HG03060 (cell line): ENCODE data around the gene UAP1L1.
"Not testable (repeated sequence)": the region's sequence is repeated elsewhere in the genome, so short reads cannot be mapped to it uniquely, and the experiment has no call there.

Source experiments
- ATAC-seq: cut with Tn5 transposase; IDR thresholded peaks from one replicate; pipeline ENCODE4 v1.9.1; 2021; ENCODE audit warnings: low read depth, moderate number of reproducible peaks; ENCODE audit not compliant: unreplicated experiment

UAP1L1 gene

GRCh38 chr9:137055385-137056364 is 21.6 kb upstream of the UAP1L1 start:
- no peak for ATAC-seq

GRCh38 chr9:137056739-137057415 is 20.4 kb upstream of the UAP1L1 start:
- ATAC-seq = no peak

- no peak for ATAC-seq
These were observed 19.8 kb upstream of the UAP1L1 start for GRCh38 chr9:137057545-137057944.

- no peak for ATAC-seq
These were observed 18.6 kb upstream of the UAP1L1 start for GRCh38 chr9:137058521-137059234.

DNA sequence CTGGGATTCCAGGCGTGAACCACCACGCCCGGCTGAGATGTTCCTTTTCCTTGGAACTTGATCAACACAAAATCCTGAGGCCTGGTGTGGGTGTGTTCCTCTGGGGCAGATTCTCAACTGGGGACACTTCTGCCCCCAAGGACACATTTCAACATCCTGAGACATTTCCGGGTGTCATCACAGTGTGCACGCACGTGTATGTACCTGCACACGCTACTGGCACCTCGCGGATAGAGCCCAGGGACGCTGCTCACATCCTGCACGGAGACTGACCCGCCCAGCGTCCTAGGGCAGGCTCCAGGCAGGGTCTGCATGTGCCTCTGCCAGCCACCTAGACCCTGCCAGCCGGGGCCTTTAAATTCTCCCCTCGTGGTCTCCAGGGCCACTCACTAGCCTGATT is 14.9 kb upstream of the UAP1L1 start:
- no peak for ATAC-seq

GRCh38 chr9:137062798-137063197 is 14.5 kb upstream of the UAP1L1 start:
- ATAC-seq = not testable (repeated sequence)

DNA sequence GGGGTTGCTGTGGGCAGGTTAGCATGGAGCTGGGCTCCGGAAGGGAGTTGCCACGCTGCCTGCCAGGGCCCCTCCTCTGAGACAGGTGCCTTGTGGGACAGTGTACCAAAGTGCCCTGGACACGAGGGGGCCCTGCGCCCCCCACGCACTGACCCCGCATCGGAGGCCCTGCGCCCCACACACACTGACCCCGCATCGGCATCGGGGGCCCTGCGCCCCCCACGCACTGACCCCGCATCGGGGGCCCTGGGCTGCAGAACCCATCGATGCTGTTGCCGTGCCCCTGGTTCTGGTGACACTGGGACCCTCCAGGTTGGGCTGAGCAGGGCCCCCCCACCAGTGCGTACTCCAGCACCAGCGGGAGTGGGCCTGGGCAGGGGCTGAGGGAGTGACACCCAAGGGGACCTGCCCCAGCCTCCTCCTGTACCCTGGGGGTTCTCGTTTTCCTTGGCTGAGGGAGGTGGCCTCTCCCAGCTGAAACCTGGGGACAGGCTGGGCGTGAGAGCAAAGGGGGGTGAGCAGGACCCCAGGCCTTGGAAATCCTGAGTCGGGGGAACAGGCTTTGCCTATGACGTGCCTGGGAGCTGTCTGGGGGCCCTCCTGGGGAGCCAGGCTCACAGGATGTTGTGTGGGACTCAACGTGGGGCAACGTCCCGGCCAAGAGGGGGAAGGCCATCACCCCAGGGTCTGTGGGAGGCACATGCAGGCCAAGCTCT is 13.8 kb upstream of the UAP1L1 start:
- no peak for ATAC-seq

DNA sequence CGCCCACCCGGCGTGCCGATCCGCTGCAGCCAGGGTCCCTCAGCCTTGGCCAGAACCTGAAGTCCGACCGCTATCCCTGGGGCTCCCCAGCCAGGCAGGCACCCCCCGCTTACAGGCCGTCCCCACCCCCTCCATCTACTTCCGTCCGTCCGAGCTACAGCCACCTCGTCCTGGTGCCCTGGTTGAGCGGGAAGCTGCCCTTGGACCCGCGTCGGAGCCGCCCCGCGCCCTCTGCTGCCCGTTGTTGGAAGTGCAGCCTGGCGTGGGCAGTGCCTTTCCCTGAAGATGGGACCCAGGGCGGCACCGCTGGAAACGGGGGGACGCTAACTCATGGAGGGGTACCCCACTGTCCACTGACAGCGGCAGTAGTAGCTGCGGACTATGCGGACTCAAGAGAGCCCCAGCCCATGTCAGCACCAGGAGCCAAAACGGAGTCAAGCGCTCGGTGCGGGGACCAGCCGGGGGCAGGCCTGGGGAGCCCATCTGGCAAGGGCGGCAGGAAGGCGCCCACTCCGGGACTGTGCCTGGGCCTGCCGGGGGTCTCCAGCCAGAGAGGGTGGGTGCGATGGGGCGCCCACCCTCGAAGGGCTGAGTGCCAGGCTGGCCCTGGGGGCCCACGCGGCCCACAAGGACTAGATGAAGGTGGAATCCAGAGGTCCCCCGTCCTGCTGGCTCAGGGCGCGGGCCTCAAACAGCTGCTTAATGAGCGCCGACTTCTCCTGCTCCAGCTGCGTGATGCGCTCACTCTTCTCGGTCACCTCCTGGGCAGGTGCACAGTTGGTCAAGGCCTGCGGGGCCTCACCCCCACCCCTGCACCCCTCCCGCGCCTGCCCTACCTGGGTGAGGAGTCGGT is 13.1 kb upstream of the UAP1L1 start:
- no peak for ATAC-seq

DNA sequence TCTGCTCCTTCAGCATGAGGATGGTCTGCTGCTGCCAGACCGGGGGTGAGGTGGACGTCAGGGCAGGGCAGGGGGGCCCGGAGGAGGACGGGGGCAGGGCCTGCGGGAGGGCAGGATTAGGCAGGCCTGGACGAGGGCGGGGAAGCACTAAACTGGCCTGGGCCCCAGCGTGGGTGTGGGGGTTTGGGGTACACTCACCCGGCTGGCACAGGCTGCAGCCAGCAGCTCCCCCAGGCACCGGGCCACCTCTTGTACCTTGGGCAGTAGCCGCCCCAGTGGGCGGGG is 12.5 kb upstream of the UAP1L1 start:
- no peak for ATAC-seq

- ATAC-seq = no peak
These were observed 11.9 kb upstream of the UAP1L1 start for GRCh38 chr9:137065336-137065967.

DNA sequence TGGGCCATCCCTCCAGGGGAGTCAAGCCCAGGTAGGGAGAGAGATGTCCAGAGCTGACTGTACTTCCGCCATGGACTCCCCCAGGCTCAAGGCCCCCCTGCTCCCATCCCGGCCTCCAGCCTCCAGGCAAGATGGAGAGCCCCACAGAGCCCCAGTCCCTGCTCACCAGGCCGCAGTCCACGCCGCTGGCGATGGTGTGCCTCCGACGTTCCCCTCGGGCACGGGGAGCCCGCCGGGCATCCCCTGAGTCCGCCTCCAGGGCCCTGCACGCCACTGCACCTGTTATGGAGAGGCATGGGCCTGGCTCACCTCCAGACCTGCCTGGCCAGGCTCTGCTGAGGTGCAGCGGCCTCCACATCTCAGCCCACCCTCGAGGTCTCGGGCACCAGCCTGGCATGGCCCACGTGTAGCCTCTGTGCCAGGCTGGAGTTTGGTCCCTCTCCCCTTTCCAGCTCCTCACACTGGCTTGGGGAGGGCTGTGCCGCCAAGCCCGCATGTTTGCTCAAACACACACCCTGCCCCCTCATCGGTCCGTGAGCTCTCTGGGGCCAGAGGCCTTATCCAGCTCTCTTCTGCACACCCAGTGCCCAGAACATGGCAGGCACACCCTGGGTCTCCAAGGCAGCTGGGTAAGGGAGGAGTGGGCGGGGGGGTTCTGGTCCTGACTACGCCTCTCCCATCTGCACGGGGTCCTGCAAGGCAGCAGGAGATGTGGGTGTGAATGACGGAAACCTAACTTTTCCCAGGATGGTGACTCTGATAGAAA is 11.0 kb upstream of the UAP1L1 start:
- no peak for ATAC-seq

DNA sequence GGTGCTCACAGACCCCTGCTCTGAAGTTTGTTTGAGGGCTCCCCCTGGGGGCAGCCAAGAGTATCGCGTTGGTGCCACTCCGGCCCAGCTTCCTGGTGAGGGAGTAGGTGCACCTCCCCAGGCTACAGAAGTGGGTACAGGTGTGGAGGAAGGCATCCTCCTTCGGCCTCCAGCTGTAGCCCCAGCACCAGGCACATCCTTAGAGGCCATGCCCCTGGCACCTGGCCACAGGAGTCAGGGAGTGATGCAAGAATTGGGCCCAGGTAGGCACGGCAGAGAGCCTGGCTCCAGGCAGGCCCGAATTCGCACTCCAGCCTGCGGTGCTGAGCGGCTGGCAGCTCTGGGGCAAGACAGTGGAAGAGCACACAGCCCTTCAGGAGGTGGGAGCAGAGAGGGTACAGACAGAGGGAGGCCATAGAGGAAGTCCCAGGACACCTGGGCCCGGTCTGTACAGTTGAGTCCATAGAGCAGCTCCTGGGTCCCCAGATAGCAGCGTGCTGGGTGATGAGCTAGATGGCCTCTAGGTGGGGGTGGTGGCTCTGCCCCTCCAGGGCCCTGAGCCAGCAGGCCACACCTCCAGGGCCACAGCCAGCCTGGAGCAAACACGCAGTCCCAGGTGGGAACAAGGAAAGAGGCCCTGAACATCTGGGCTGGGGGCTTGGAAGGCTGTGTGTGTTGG is 9.3 kb upstream of the UAP1L1 start:
- ATAC-seq = no peak

DNA sequence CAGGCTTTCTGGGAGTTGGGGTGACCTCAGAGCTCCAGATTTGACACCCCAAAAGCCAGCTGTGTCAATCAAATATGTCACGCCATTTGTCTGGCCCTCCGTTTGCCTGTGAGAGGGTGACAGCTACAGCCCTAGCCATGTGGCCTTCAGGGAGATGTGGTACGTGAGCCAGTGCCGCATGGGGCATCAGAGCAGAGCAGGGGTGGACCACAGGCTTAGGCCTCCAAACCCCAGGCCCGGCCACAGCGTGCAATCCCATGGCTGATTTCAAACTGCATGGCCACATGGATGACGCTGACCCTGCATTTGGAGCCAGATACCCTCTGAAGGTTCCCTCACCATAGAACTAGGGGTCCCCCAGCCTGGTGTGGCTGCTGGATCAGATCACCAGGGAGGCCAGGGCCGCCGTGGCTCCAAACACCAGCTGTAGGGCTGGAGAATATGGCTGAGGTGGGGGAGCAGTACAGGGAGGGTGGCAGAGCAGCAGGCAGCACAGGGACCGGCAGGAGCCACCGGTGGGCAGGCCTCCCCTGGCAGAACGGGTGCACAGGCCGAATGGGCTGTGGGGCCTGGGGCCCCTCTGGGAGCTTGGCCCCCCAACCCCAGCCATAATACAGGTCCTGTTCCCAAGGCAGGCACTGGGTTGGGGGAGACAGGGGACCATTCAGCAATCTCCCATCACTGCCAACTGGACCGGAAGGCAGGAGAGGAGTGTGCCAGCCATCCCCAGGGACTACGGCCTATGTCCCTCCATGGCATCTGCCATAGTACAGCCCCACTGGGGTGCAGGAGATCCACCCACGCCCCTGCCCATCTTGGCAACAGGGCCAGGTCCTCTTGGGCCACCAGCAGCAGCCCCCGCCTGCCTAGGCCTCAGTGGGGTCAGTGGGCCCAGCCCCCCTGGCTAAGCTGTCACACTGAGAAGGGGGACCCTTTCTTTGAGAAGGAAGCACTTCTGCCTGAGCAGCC is 8.5 kb upstream of the UAP1L1 start:
- ATAC-seq = no peak

- ATAC-seq = no peak
These were observed 7.7 kb upstream of the UAP1L1 start for GRCh38 chr9:137069508-137070091.

- peak; percentile 61 for ATAC-seq
These were observed 7.0 kb upstream of the UAP1L1 start, which contains the start of gene SAPCD2 for GRCh38 chr9:137070201-137070905. Gene SAPCD2, minus strand, starts transcription at chr9:137070557. Its CDS starts 97 bp downstream, at chr9:137070460.

GRCh38 chr9:137070906-137071275 is 6.4 kb upstream of the UAP1L1 start:
- ATAC-seq = no peak
